AG20443 (cell line): ENCODE data around the gene COL5A2.

Source experiments
- DNase-seq: peaks from one replicate; pipeline ENCODE4 v3.0.0; 2012; ENCODE audit warnings: low spot score, mixed read lengths

The COL5A2 gene

DNA sequence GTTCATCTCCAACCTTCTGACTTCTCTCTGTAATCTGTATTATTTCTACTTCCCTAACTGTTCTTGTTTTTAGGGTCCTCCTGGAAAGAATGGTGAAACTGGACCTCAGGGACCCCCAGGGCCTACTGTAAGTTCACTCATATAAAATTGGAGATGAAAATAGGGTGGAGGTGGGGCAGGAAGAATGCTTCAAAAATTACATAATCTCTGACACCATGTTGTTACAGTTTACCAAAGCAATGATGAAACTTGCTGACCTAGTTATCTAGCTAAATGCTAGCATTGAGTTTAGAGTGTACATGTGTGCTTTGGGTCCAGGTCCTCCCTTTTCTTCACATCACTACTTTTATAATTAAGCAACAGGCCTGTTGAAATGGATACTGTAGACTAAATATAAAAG, 182.3 kb downstream of the COL5A2 start:
- no peak for DNase-seq

GRCh38 chr2:188993247-188993646, 186.3 kb downstream of the COL5A2 start:
- DNase-seq = no peak

DNA sequence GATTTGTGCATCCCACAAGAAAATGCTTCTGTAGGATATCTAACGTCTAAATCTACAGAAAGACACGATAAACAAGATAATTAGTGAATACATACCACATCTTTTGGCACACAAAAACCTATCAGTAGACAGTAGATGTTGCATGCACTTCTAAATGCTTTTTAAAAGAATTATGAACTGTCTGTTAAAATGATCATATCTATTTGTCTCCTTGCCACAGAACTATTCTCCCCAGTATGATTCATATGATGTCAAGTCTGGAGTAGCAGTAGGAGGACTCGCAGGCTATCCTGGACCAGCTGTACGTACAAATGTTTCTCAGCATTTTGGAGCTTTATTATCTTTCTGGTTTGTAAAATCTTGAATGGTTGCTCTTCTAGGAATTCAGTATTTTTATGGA, 192.7 kb downstream of the COL5A2 start:
- peak; percentile 29 for DNase-seq

- DNase-seq = peak; percentile 63
Measured at GRCh38 chr2:188984680-188985079, 194.9 kb downstream of the COL5A2 start.

GRCh38 chr2:188984065-188984491, 195.5 kb downstream of the COL5A2 start:
- DNase-seq = peak; percentile 25

DNA sequence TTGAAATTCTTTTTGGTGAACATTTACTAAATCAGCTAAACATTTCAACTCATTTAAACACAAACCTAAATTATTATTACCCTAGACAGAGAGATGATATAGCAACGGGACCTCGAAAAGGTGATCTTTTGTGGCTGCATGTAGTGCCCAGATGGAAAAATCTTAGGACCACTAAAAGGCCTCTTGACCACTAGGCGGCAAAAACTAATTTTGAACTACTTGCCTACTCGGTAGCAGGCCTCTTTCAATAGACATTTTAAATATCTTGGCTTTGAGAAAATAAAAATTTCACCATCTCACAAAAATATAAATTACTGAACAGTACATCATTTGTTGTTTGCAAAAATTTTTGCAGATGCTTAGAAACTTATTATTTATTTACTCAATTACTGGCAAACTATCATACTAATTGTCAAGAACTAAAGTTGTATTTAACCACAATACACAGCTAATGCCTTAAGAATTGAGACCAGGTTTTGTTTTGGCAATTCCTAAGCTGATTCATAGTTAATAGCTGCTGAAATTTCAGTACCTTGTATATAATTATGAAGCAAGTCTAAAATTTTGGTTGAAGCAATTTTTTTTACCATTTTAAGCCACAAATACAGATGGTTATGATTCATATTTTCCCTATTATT, 196.0 kb downstream of the COL5A2 start:
- DNase-seq = no peak
